IMR-90 (cell line): ENCODE measurements around the gene VCL. TPM values are rescaled to one million over a fixed set of nuclear protein-coding genes. Genes with fewer than 3 reads are reported as not detected.

Experiments
- ATAC-seq: fragments of 200-7000 bp; cut with Tn5 transposase; 2 replicates; pipeline ENCODE4 v1.9.1; 2020; ENCODE audit warnings: low read depth, mild to moderate bottlenecking, moderate library complexity
- BruUV-seq: library from RNA; stranded (reverse); fragments of 400-500 nt; replicated peaks from 2 replicates; lab custom pipeline; 2021; lab: Mats Ljungman, UMichigan
- CTCF ChIA-PET: fragments of 300-600 bp; formaldehyde crosslinking; extraction: SDS; loops from one replicate; lab custom pipeline; 2021; ENCODE audit warnings: antibody characterized with exemption; lab: Yijun Ruan, JAX
- POLR2A ChIA-PET: fragments of 300-600 bp; sonication (Branson Sonifier 250); formaldehyde crosslinking; loops from one replicate; lab custom pipeline; 2022; ENCODE audit warnings: antibody characterized with exemption; ENCODE audit not compliant: unreplicated experiment; lab: Charles Lee
- DNase-seq: peaks from one replicate; pipeline ENCODE4 v3.0.0; 2013
- H2AFZ ChIP-seq: replicated peaks from 2 replicates; pipeline ENCODE3; 2013; ENCODE audit warnings: low read length, mild to moderate bottlenecking; ENCODE audit not compliant: poor library complexity
- H2AK5ac ChIP-seq: 2 replicates; pipeline ENCODE4 v1.6.1; 2013; ENCODE audit warnings: low read depth, low read length, inconsistent platforms
- H2AK9ac ChIP-seq: replicated peaks from 2 replicates; pipeline ENCODE3; 2013; ENCODE audit warnings: mild to moderate bottlenecking, low read depth, low read length, moderate library complexity; ENCODE audit not compliant: poor library complexity
- H2BK120ac ChIP-seq: 2 replicates; pipeline ENCODE4 v1.6.1; 2013; ENCODE audit warnings: low read depth, low read length, inconsistent platforms
- H2BK15ac ChIP-seq: 3 replicates; pipeline ENCODE4 v1.6.1; 2013; ENCODE audit warnings: low read depth, low read length, inconsistent platforms
- H2BK20ac ChIP-seq: 2 replicates; pipeline ENCODE4 v1.6.1; 2013; ENCODE audit warnings: low read depth, mild to moderate bottlenecking, inconsistent platforms, low read length, moderate library complexity
- H2BK5ac ChIP-seq: 2 replicates; pipeline ENCODE4 v1.6.1; 2013; ENCODE audit warnings: mild to moderate bottlenecking, low read depth, low read length, inconsistent platforms; ENCODE audit not compliant: poor library complexity, severe bottlenecking
- H3K14ac ChIP-seq: replicated peaks from 2 replicates; pipeline ENCODE4 v1.6.1; 2013; ENCODE audit warnings: low read depth, low read length, inconsistent platforms
- H3K18ac ChIP-seq: 2 replicates; pipeline ENCODE4 v1.6.1; 2013; ENCODE audit warnings: low read depth, low read length, control low read depth
- H3K23ac ChIP-seq: 2 replicates; pipeline ENCODE4 v1.6.1; 2013; ENCODE audit warnings: low read depth, low read length, inconsistent platforms
- H3K27ac ChIP-seq: 2 replicates; pipeline ENCODE4 v1.5.1; 2013; ENCODE audit warnings: mild to moderate bottlenecking, control low read depth, low read length; ENCODE audit not compliant: insufficient read depth
- H3K27me3 ChIP-seq: 2 replicates; pipeline ENCODE4 v1.6.1; 2013; ENCODE audit warnings: low read length; ENCODE audit not compliant: control insufficient read depth, insufficient read depth
- H3K36me3 ChIP-seq: 2 replicates; pipeline ENCODE4 v1.6.1; 2013; ENCODE audit warnings: low read length, mixed read lengths; ENCODE audit not compliant: control insufficient read depth, insufficient read depth
- H3K4ac ChIP-seq: 2 replicates; pipeline ENCODE4 v1.6.1; 2013; ENCODE audit warnings: low read depth, low read length, inconsistent platforms
- H3K4me1 ChIP-seq: 2 replicates; pipeline ENCODE4 v1.6.1; 2013; ENCODE audit warnings: low read length, mixed read lengths; ENCODE audit not compliant: control insufficient read depth, insufficient read depth
- H3K4me2 ChIP-seq: 2 replicates; pipeline ENCODE4 v1.6.1; 2013; ENCODE audit warnings: low read depth, mild to moderate bottlenecking, control low read depth, low read length, moderate library complexity
- H3K4me3 ChIP-seq: 2 replicates; pipeline ENCODE4 v1.5.1; 2013; ENCODE audit warnings: low read depth, mild to moderate bottlenecking, control low read depth, low read length, moderate library complexity; ENCODE audit not compliant: insufficient read depth
- H3K56ac ChIP-seq: 2 replicates; pipeline ENCODE4 v1.6.1; 2013; ENCODE audit warnings: low read length, inconsistent platforms; ENCODE audit not compliant: insufficient read depth; ENCODE audit errors: extremely low read depth
- H3K79me1 ChIP-seq, 2 experiments: 2 replicates each; pipeline ENCODE4 v1.6.1; 2013; ENCODE audit warnings: low read length in 2 of 2, inconsistent platforms in 1 of 2, low read depth in 1 of 2
- H3K9ac ChIP-seq: 2 replicates; pipeline ENCODE4 v1.6.1; 2013; ENCODE audit warnings: low read depth, low read length, control low read depth
- H3K9me1 ChIP-seq: 2 replicates; pipeline ENCODE4 v1.6.1; 2013; ENCODE audit warnings: low read length, inconsistent platforms; ENCODE audit not compliant: insufficient read depth
- H3K9me3 ChIP-seq: 2 replicates; pipeline ENCODE4 v1.6.1; 2013; ENCODE audit warnings: low read length; ENCODE audit not compliant: control insufficient read depth, insufficient read depth
- H4K20me1 ChIP-seq: 2 replicates; pipeline ENCODE4 v1.6.1; 2013; ENCODE audit warnings: low read length, inconsistent platforms; ENCODE audit not compliant: insufficient read depth
- H4K5ac ChIP-seq: 2 replicates; pipeline ENCODE4 v1.6.1; 2013; ENCODE audit warnings: mild to moderate bottlenecking, low read depth, low read length, control low read depth
- H4K8ac ChIP-seq, 2 experiments: 2 replicates each; pipeline ENCODE4 v1.6.1; 2013; ENCODE audit warnings: low read depth in 2 of 2, low read length in 2 of 2, control low read depth in 1 of 2, inconsistent platforms in 1 of 2
- H4K91ac ChIP-seq: 2 replicates; pipeline ENCODE4 v1.6.1; 2013; ENCODE audit warnings: low read depth, low read length, inconsistent platforms; ENCODE audit not compliant: insufficient read depth
- BHLHE40 ChIP-seq: fragments of 150-350 bp; IDR thresholded peaks from 2 replicates; pipeline ENCODE4 v1.6.1; 2016; ENCODE audit warnings: mild to moderate bottlenecking, low read depth, low read length
- CHD1 ChIP-seq: IDR thresholded peaks from 2 replicates; pipeline ENCODE4 v1.6.1; 2012; ENCODE audit warnings: low read depth, low read length, improper control_type of control experiment
- FOS ChIP-seq: fragments of 150-350 bp; IDR thresholded peaks from 2 replicates; pipeline ENCODE4 v1.6.1; 2016; ENCODE audit warnings: low read depth, low read length
- MAFK ChIP-seq: IDR thresholded peaks from 2 replicates; pipeline ENCODE4 v1.6.1; 2012; ENCODE audit warnings: low read depth, low read length, improper control_type of control experiment
- MXI1 ChIP-seq: IDR thresholded peaks from 2 replicates; pipeline ENCODE4 v1.6.1; 2012; ENCODE audit warnings: low read depth, mild to moderate bottlenecking, low read length, moderate library complexity, borderline replicate concordance
- NFE2L2 ChIP-seq: fragments of 150-350 bp; IDR thresholded peaks from 2 replicates; pipeline ENCODE4 v1.6.1; 2016; ENCODE audit warnings: low read depth, mild to moderate bottlenecking, low read length
- RAD21 ChIP-seq: IDR thresholded peaks from 2 replicates; pipeline ENCODE4 v1.6.1; 2012; ENCODE audit warnings: low read length, improper control_type of control experiment
- RCOR1 ChIP-seq: IDR thresholded peaks from 2 replicates; pipeline ENCODE4 v1.6.1; 2012; ENCODE audit warnings: mild to moderate bottlenecking, low read length, improper control_type of control experiment; ENCODE audit not compliant: insufficient replicate concordance
- RFX5 ChIP-seq: IDR thresholded peaks from 2 replicates; pipeline ENCODE4 v1.8.0; 2012; ENCODE audit warnings: low read depth, mild to moderate bottlenecking, low read length, moderate library complexity
- SMC3 ChIP-seq: fragments of 150-350 bp; IDR thresholded peaks from 2 replicates; pipeline ENCODE4 v1.6.1; 2016; ENCODE audit warnings: low read depth, mild to moderate bottlenecking, antibody characterized with exemption, low read length, moderate library complexity
- WGBS, 2 experiments: methylation state at CpG; one replicate each; pipeline versions ENCODE4 v1.1.5 to v1.1.7; 2013; ENCODE audit warnings: missing lambda C conversion rate in 2 of 2; ENCODE audit not compliant: insufficient read length in 1 of 2; ENCODE audit errors: extremely low coverage in 2 of 2; 5-methylcytosine and 5-hydroxymethylcytosine counted together
- dilution Hi-C: fragments of 300-500 bp; cut with HindIII; formaldehyde crosslinking; loops from one replicate; pipeline ENCODE4 v1.14.3; 2018; ENCODE audit warnings: low sequenced_read_pairs; ENCODE audit not compliant: unreplicated experiment
- in situ Hi-C: fragments of 300-500 bp; cut with MboI; formaldehyde crosslinking; loops from 3 replicates; pipeline ENCODE4 v1.14.3; 2019; ENCODE audit warnings: low sequenced_read_pairs, inconsistent platforms, mixed read lengths
- intact Hi-C: fragments of 100-400 bp; cut with micrococcal nuclease; formaldehyde crosslinking; loops from 2 replicates; pipeline ENCODE4 v1.10.0; 2022
- polyA plus RNA-seq, 3 experiments: library from polyadenylated mRNA; depleted of rRNA; stranded (reverse); fragments of >200 nt; gene quantifications; 2 replicates each; pipeline ENCODE4 v1.2.3, GENCODE V29; 2012; ENCODE audit warnings: low replicate concordance in 1 of 3
- total RNA-seq: library from RNA; depleted of rRNA; stranded (reverse); fragments of >200 nt; gene quantifications from 2 replicates; pipeline ENCODE4 v1.2.3, GENCODE V29; 2012
- TF ChIP-seq, protein P1 (sequence below): fragments of 150-350 bp; IDR thresholded peaks from 2 replicates; pipeline ENCODE4 v1.6.1; 2017; ENCODE audit warnings: mild to moderate bottlenecking, antibody characterized with exemption, low read length, low read depth
- TF ChIP-seq, protein P2 (sequence below): conservative IDR thresholded peaks from 2 replicates; pipeline ENCODE4 v1.5.1; 2012; ENCODE audit warnings: mild to moderate bottlenecking, low read depth, low read length, improper control_type of control experiment

VCL gene
- total and polyA plus RNA-seq, 2 of the 4 experiments (the other 2 are of a cell fraction) = 227 to 283 TPM

DNA sequence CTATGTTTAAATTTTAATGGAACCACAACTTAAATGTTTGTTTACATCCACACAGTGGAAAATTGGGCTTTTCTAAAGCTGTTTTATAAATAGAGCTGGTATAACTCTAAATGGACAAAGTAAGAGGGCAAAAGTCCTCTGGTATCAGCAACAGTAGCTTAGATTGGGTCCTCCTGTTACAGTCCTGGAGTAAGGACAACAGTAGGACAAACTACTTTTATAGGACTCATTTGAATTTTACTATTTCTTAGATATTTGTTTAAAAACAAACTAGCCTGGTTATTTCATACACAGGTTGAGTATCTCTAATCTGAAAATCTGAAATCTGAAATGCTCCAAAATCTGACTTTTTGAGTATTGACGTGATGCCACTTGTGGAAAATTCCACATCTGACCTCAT is 8.4 kb downstream of the VCL start:
- Histone ChIP-seq H2AK9ac (no peak overlapping the region), H4K8ac (no peak overlapping the region), H3K36me3 (peaks cover 20% of the 10 kb centered on the region), H3K4me3 (no peak overlapping the region), H4K20me1 (peaks cover 94% of the 10 kb centered on the region), H2BK5ac (no peak overlapping the region), H2AFZ (no peak overlapping the region), H3K18ac (no peak overlapping the region), H3K4me1 (peaks cover 12% of the 10 kb centered on the region), H3K9me1 (peaks cover 6% of the 10 kb centered on the region; the same call in 1 of the 2 replicates), H2AK5ac (no peak overlapping the region), H3K4ac (no peak overlapping the region), H3K14ac (no peak overlapping the region), H2BK20ac (no peak overlapping the region), H3K4me2 (peak overlapping the region; percentile 23; the same call in 1 of the 2 replicates), H2BK120ac (no peak overlapping the region), H3K9me3 (no peaks in the 10 kb centered on the region), H4K5ac (no peak overlapping the region), H4K91ac (no peak overlapping the region), H3K79me1 (peaks cover 0 to 35% of the 10 kb centered on the region in 2 experiments; a peak in 2 of 4 replicates), H3K27me3 (no peaks in the 10 kb centered on the region), H3K56ac (no peak overlapping the region), H2BK15ac (no peak overlapping the region), H3K23ac (no peak overlapping the region), H3K27ac (no peak overlapping the region), H3K9ac (no peak overlapping the region)
- ATAC-seq = no peak; the same call in 1 of the 2 replicates
- WGBS, 2 experiments = no CpG with 5 or more reads among the region's 1 CpG
- ChIA-PET POLR2A (interaction anchor here (0.6 kb wide), 1 partner anchor 106 kb away, joined by 5 read pairs; no protein-coding TSS in a partner anchor), CTCF (interaction anchor here (1.0 kb wide), 1 partner anchor 66 kb away, joined by 3 read pairs; no protein-coding TSS in a partner anchor)
- BruUV-seq = no TSS peak
- intact Hi-C loops (no loop called here), in situ Hi-C loops (no loop called here), dilution Hi-C loops (no loop called here)
- DNase-seq = no peak
- TF ChIP-seq, protein P1, sequence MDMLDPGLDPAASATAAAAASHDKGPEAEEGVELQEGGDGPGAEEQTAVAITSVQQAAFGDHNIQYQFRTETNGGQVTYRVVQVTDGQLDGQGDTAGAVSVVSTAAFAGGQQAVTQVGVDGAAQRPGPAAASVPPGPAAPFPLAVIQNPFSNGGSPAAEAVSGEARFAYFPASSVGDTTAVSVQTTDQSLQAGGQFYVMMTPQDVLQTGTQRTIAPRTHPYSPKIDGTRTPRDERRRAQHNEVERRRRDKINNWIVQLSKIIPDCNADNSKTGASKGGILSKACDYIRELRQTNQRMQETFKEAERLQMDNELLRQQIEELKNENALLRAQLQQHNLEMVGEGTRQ = no peak
- TF ChIP-seq RAD21 = no peak
- no peak for TF ChIP-seq RCOR1
- no peak for TF ChIP-seq NFE2L2
- TF ChIP-seq SMC3 = no peak
- no peak for TF ChIP-seq CHD1
- TF ChIP-seq FOS = no peak
- TF ChIP-seq, protein P2, sequence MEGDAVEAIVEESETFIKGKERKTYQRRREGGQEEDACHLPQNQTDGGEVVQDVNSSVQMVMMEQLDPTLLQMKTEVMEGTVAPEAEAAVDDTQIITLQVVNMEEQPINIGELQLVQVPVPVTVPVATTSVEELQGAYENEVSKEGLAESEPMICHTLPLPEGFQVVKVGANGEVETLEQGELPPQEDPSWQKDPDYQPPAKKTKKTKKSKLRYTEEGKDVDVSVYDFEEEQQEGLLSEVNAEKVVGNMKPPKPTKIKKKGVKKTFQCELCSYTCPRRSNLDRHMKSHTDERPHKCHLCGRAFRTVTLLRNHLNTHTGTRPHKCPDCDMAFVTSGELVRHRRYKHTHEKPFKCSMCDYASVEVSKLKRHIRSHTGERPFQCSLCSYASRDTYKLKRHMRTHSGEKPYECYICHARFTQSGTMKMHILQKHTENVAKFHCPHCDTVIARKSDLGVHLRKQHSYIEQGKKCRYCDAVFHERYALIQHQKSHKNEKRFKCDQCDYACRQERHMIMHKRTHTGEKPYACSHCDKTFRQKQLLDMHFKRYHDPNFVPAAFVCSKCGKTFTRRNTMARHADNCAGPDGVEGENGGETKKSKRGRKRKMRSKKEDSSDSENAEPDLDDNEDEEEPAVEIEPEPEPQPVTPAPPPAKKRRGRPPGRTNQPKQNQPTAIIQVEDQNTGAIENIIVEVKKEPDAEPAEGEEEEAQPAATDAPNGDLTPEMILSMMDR = no peak
- no peak for TF ChIP-seq MAFK
- no peak for TF ChIP-seq MXI1
- TF ChIP-seq BHLHE40 = no peak
- TF ChIP-seq RFX5 = no peak
